NCI-H128 (cell line): ENCODE results near the gene STAP2.

Experiments
- DNase-seq: peaks from one replicate; lab custom pipeline; 2025; ENCODE audit not compliant: unreplicated experiment; lab: John Stamatoyannopoulos, UW

The STAP2 gene

DNA sequence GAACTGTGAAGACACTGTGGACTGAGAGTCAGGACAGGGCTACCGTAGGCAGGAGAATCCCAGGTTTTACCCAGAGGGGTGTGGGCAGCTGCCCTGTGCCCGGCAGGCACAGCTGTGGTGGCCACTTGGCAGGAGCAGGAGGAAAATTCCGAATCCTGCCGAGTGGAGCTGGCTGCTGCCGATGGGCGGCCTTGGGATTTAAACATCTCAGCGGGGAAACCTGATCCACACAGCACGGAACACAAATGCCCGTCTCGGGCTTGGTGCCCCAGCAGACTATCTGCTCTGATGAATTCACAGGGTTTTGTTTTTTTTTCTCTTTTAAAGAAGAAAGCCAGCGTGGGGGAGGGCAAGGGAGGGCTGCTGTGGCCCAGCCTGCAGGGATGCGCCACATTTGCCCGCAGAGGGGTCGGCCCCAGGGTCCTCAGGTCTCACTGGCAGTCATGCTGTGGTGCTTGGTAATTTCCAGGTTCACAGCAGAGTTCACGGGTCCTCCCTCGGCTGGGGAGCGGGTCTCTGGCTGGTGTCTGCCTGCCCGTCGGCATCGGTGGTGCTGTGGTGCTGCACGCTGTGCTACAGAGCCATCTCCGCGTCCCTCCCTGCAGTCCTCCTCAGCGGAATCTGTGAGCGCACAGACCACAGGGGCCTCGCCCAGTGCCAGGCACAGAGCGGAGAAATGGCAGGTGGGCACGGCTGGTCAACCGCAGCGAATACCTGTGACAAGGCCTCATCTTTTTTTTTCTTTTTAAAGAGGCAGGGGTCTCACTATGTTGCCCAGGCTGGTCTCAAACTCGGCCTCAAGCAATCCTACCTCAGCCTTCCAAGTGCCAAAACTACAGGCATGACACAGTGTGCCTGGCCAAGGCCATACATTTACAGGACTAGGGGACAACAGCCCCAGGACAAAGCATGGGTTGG is 32.9 kb upstream of the STAP2 start:
- DNase-seq: no peak

DNA sequence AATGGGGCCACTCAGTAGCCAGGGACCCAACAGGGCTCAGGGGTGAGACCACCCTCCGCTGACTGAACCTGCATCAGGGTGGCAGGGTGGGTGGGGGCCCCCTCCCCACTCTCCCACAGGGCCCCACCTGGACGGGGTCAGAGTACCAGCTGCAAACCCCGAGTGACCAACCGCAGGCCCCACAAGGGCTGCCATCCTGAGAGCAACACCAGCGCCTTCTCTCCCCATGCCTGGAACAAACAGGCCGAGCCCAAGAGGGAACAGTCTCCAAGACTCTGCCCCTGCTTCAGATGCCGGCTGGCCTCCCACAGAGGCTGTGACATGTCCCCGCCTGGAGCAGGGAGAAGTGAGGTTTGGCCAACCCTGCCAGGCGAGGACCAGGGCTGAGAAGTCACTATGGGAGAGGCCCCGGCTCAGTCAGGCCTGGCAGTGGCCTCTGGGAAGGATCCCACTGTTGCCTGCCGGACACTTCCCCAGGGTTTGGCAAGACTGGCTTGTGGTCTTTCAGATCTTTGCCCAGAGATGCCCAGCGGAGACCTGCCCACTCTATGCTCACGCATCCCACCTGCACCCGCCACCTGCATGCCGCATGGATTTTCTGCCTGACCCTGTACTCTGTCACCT is 31.9 kb upstream of the STAP2 start:
- no peak for DNase-seq

DNA sequence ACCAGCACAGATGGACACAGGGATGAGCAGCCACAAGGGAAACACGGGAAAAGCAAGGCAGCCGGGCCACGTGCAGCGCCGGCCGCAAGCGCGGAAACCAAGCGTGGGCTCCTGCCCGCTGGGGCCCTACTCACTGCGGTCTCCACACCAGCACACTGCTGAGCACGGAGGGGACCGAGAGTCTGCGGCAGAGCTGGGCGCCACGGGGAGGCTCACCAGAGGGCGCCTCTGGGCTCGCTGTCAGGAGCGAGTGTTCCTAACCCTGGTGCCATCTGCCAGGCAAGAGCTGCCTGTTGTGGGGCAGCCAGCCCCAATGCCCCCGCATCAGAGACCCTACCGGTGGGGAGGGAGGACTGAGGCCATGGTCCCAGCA is 31.2 kb upstream of the STAP2 start:
- DNase-seq: no peak

DNA sequence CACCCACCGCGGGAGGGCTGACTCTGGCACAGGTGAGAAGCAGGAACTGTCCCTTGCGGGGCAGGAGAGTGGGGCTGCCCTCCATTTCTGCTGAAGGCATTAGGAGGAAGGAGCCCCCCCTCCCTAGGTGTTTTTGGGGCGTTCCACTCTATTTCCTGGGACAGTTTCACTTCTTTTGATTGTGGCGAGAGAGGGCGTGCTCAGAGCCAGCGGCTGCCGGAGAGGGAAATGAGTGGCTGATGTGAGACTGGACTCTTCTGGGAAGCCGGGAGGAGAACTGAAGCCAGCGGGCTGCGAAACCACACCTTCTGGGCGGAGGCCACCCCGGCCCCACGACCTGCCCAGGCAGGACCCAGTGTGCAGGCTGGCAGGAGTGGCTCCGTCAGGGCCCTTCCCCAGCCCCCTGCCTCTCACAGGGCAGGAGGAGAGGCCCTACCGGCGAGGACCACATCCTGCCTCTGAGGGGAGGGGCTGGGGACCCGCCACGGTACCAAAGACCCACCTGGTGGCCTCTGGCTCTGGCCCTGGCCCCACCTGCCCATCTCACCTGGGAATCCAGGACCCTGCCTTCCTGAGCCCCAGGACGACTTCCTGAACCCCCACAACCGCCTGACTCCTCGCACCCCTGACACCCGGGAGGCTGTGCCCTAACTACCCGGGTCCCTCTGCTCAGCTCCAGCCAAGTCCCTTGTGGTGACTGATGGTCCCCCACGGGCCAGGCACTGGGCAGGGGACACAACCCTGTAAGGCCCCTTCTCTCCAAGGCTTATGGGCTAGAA is 30.7 kb upstream of the STAP2 start:
- DNase-seq: no peak

DNA sequence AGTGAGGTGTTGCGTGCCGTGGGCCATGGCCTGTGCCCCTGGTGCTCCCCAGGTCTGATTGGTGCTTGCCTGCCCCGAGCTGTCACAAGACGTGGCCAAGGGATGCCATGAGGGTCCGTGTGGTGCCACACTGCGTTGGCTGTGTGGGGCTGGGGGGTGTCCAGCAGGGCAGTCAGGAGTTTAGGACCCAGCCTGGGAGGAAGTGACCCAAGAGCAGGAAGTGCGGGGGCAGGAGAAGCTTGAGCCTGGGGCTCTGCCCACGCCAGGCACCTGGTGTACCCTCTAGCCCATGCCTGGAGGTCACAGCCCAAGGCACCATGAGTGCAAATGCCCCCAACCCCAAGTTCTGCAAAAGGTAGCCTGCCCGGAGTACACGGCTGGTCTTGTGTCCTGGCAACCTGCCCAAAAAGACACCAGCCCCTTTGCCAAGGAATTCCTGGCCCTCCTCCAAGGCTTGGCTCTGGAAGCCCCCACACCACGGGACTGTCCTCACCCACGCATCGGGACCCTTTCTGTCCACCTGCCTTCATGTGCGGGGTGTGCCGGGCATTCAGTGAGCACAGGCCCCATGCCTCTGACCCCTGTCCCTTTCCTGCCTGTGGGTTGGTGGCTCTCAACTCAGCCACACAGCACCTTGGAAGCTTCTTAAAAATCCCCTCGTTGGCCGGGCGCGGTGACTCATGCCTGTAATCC is 29.6 kb upstream of the STAP2 start:
- DNase-seq: no peak

DNA sequence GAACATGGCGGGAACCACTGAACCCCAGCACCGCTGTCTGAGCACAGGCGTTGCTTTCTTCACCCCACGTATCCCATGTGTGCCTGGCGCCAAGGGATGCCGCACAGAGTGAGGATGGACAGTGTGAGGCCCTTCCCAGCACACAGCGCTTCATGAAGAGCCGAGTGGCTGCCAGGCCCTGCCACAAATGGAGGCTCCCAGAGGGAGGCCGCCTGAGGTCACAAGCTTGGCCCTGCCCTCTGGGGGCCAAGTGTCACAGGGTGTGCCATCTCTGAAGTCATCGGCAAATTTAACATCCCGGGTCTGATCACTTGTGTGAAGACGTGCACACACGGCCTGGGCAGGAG is 29.1 kb upstream of the STAP2 start:
- no peak for DNase-seq

DNA sequence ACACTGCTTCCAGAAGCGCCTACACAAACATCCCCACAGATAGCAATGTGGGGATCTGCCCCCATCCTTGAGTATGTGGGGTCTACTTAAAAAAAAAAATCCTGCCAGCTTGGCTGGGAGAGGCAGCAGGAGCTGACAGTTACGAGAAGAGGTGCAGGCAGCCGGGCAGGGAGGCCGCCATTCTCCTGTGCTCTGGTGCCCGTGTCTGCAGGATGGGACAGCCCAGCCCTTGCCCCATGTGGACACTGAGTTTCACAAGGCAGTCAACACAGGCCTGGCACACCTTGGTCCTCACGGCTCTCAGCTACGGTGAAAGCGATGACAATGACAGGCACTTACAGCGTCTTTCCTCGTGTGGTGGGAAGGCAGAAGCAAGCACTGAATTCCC is 28.7 kb upstream of the STAP2 start:
- no peak for DNase-seq

DNA sequence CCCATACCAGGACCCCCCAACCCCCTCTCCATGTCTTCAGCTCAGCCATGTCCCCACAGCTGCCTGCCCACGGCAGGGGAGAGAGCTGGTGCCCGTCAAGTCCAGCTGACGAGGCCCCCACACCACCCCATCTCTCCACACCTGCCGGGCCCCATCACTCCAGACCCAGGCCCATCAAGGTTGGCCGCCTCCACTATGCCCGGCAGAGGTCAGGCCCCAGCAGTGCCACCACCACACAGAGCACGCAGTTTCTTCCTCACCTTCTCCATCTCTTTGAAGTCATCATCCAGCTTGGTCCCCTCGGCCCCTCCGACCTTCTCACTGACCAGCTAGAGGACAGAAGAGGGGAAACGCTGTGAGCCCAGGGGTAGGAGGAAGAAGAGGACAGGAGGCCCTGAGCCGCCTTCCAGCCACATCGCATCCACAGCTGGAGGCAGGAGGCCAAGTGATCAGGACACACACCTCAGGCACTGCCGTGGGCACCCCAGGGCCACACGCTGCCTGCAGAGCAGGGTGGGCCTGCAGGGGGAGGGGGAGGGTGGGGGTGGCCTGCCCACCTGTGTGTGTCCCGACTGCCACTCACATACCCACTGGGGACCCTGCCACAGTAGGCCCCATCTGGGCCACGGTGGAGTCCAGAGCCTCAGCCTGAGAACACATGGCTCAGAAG is 28.2 kb upstream of the STAP2 start:
- DNase-seq: no peak

DNA sequence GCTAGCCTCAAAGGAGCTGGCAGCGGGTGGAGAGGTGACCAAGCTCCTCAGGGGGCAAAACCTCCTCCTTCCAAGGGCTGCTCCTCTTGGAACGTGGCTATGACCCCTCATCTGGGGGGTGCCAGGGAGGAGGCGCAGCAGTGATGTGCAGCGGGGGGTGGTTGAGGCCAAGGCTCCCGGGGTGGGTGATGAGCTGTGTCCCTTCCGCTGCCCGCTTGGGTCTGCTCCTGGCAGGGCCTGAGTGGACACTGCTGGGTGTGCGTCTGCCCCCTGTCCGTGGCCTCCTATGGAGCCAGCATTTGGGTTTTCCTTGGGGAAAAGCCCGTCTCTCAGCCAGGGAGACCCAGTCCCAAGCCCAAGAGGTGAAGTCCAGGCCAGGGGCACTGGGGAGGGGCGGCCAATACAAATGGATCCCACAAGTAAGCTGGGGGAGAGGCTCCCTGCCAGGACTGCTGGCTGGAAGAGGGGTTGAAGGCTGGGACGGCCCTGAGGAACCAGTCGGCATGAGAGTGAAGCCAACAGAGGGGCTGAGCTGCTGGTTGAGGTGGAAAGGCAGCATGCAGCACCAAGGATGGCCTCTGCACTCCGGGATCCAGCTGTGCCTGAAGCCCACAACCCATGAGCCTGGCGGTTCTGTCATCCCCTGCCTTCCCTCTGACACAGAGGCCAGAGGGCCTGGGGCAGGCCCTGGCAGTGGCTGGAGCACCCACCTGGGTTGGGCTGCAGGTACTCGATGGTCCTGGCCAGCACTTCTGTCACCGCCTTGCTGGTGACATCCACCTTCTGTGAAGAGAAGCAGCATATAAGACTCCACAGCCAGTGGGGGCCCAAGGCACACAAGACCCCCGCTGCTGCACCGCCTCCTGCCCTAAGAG is 27.4 kb upstream of the STAP2 start:
- DNase-seq: no peak

DNA sequence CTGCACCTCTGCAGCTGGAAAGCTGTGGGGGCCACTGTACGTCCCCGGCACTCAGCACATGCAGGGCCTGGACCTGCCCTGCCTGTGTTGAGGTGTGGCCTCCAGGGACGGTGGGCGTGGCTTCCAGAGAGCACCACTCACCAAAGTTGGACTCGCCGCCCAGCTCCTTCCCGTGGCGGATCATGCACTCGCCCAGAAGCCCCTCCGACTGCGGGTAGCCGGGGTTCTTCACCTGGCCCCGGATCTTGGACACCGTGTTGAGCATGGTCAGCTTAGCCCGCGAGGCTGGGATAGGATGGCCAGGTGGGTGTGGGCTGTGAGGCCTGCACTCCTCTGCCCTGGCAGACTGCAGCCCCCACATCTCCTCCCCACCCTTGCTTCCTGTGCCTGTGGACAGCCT is 26.7 kb upstream of the STAP2 start:
- no peak for DNase-seq

DNA sequence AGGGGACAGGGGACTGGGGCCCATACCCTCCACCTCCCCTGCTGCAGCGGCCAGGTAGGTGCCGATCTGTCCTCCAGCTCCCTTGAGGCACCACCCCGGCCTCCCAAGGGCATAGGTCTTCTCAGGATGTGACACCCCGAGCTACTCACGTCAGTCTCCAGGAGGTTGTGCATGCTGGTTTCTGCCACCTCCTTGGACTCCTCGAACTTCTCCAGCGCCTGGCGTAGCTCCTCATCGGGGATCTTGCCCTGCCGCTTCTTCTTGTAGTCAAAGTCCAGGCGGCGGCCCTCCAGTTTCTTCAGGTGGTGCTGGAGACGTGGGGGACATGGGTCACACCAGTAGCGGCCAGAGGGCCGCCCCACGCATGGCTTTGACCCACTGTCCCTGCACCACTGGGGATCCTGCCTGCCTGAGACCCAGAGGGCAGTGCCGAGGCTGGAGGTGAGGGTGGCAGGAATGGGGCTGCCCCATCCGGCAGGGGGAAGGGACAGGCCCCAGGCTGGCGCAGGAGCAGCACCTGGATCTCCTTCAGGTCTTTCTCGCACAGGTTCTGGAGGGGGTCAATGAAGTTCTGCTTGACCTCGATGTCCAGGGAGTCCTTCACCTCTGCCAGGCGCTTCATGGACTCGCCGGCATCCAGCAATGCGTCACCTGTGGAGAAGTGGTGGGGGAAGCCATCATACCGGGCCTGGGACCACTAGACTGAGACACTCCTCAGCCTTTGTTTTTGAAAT is 25.1 kb upstream of the STAP2 start:
- no peak for DNase-seq

DNA sequence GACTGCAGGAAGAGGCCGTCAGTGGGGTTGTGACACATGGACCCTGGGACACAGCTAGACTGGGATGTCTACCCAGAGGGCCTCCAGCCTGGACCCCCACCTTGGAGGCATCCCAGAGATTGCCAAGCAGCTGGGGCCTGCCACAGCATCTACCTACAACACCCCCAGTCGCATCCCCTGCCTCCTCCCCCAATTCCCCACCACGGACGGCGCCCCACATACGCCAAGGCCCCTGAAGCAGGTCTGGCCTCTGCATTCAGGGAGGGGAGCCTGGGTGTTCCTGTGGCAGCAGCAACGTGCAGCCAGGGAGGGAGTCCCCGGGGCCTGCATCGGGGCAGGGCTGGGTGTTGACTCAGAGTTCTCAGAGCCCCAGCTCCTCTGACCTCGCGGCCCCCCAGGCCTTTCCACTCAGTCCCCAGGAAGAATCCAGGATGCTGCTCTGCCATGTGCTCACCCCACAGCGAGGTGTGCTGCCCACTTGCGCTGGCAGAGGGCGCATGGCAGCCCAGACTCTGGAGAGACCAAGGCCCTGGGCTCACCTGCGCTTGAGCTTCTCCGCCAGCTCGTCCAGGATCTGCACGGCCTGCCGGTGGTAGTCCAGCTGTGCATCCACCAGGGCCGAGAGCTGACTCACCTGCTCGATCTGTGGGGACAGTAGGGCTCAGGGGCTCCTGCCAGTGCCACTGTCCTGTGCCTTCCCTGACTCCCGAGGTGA is 24.4 kb upstream of the STAP2 start:
- DNase-seq: no peak

DNA sequence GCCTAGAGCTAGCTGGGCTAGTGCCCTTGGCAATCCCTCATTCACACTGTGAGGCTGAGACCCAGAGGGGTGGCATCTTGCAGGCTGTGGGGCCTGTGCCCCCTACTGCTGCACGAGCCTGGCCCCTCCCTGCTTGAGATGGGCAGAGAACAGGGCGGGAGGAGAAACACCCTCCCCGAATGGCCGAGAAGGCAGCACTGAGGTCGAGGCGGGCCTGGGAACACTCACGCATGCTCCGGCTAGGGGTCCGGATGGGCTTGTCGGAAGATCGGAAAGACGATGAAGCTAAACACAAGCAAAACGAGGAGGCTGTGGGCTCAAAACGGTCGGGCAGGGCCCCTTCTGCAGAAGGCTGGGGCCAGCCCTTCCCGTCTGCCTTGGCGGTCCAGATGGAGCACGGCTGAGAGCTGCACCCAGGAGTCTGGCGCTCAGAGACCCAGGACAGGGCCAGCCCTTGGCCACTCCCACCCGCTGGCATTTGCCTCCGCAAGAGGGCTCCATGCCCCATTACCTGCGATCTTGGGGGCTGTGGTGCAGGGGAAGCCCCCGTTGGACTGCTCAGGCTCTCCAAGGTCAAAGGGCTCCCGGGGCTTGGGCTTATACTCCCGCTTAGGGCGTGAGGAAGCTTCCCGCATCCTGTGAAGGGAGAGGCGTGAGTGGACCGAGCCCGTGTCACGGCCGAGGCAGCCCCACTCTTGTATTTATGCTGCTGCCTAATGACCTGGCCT is 23.6 kb upstream of the STAP2 start:
- no peak for DNase-seq

DNA sequence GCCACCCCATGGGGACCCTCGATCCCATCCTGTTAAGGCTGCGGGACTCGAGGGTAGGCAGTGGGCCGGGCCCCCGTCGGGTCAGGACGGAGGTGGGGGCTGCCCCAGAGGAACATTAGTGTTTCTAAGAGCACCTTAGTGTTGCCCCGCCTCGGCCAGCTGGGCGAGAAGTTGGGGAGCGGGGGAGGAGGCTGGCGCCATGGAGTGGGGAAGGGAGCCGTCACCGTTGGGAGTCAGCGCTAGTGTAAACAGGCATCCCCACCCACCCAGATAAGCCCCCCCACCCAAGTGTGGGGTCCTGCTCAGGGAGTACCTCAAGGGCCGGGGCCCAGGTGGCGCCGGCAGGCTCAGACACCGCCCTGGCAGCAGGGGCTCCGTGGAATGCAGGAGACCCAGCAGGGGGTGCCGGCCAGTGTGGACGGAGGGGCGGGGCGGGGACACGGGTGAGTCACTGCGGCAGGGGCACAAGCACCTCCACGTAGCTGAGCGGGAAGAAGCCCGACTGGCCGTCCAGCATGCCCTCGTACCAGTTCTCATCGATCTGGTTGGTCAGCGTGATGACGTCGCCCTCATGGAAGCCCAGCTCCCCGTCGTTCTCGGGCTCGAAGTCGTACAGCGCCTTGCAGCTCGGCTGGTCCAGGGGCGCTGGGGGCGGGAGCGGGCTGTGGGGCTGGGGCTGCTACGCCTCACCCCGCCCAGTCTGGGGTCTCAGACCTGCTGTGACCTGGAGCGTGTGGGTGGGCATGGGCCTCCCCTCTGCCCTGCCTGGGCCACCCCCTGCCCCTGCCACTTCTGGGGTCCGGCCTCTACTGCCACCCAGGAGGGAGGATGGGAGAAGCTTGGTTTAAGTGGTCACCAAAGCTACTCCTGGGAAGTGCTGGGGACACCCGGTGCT is 22.8 kb upstream of the STAP2 start:
- no peak for DNase-seq

DNA sequence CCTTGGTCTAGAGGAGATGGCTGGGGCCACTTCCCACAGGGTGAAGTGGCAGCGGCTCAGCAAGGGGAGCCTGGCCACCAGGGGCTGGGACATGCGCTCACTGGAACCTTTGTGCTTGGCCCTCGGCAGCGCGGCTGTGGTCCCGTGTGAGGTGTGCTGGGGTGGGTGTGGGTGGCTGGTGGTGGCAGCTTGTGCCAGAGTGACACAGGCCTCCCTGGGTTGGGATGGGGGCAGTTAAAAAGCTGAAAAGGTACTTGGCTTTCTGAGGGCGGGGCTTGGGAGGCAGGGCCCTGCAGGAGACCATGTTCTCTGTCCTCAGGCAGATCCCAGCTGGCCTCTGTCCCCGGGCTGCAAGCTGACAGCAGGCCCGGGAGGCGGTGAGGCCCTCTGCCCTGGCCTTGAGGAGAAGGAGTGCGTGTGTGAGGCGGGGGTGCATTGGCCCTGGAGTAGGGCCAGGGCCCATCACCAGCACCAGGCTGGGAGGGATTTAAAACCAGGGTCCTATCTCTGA is 22.1 kb upstream of the STAP2 start:
- no peak for DNase-seq

DNA sequence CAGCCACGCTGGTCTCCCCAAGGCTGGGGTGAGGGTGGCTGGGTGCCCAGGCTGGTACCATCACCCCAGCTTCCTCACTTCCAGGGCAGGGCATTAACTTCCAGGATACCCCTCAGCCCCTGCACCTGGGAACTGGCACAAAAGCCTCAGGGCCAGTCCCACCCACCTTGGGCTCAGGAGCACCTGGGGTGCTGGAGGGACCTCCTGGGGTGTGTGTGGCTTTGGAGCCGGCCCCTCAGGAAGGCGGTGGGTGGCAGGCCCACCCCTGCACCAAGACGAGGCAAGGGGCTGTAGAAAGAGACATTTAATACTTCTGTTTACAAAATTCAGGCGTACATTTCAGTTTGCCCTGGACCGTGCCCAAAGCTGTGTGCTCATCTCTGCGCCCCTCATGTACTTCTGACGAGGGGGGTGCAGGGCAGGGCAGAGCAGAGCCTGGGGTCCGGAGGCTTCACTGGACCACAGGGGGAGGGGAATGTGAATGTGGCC is 21.5 kb upstream of the STAP2 start:
- DNase-seq: no peak

DNA sequence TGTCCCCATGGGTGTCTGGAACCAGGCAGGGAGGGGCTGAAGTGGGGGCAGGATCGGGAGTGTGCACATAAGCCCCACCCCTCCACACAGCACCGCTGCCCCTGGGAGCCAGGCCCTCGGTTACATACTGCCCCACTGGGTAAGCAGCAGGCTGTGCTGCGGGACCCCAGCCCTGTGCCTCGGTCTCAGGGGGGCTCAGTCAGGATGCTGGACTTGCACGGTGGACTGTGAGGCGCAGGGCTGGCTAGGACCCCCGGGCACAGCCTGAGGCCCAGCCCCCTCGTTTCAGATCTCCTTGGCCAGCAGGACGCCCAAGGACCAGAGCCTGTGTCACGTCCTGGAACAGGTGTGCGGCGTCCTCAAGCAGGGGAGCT is 21.0 kb upstream of the STAP2 start:
- DNase-seq: no peak
